Gastroesophageal sphincter (tissue), 3 donors: ENCODE measurements around the gene ARMH3.

Experiments
- POLR2A ChIP-seq, 2 donors: fragments of 450-650 bp; IDR thresholded peaks; one replicate each; pipeline ENCODE4 v1.6.1; 2017; ENCODE audit warnings: antibody characterized with exemption in 2 of 2, mild to moderate bottlenecking in 2 of 2, moderate library complexity in 1 of 2
- POLR2AphosphoS5 ChIP-seq: sonication (generic); formaldehyde crosslinking; IDR thresholded peaks from one replicate; pipeline ENCODE4 v1.6.1; 2017; ENCODE audit warnings: antibody characterized with exemption
- TF ChIP-seq, protein P1 (sequence below), 4 experiments: fragments of 200-600 bp in 2 of 4; fragments of 450-650 bp in 2 of 4; sonication (generic) in 1 of 4; IDR thresholded peaks; one replicate each; pipeline ENCODE4 v1.5.1; 2017 to 2019; ENCODE audit warnings: antibody characterized with exemption in 4 of 4, mild to moderate bottlenecking in 2 of 4, moderate library complexity in 2 of 4

DNA sequence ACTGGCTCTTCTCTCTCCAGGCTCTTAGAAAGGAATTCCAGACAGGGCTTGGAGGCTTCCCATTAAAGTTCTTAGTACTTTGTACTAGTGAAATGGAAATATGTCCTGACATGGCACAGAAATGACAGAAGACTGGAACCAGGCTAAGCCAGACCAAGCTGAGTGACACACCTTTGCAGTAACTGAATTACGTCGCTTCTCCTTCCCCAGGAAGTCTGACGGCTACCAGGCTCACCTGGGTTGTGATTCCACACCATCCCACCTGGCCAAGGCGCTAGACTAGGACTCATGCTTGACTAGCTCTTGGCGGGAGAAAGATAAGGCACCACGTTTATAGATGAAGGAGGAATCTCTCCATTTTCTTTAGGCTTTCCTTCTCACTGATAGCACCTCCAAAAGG is 161.7 kb downstream of the ARMH3 start:
- TF ChIP-seq POLR2A (IDR thresholded peaks at IDR 0.05) (no peak), POLR2AphosphoS5 (no peak)
- TF ChIP-seq, protein P1, sequence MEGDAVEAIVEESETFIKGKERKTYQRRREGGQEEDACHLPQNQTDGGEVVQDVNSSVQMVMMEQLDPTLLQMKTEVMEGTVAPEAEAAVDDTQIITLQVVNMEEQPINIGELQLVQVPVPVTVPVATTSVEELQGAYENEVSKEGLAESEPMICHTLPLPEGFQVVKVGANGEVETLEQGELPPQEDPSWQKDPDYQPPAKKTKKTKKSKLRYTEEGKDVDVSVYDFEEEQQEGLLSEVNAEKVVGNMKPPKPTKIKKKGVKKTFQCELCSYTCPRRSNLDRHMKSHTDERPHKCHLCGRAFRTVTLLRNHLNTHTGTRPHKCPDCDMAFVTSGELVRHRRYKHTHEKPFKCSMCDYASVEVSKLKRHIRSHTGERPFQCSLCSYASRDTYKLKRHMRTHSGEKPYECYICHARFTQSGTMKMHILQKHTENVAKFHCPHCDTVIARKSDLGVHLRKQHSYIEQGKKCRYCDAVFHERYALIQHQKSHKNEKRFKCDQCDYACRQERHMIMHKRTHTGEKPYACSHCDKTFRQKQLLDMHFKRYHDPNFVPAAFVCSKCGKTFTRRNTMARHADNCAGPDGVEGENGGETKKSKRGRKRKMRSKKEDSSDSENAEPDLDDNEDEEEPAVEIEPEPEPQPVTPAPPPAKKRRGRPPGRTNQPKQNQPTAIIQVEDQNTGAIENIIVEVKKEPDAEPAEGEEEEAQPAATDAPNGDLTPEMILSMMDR (IDR thresholded peaks at IDR 0.05) = no peak
